Prostate gland (tissue), 2 donors: ENCODE measurements around the gene MRPL58.

Experiments
- POLR2A ChIP-seq: fragments of 450-650 bp; IDR thresholded peaks from one replicate; pipeline ENCODE4 v1.6.1; 2016; ENCODE audit warnings: antibody characterized with exemption, mild to moderate bottlenecking
- POLR2AphosphoS5 ChIP-seq: sonication (generic); formaldehyde crosslinking; IDR thresholded peaks from one replicate; pipeline ENCODE4 v1.6.1; 2017; ENCODE audit warnings: antibody characterized with exemption
- TF ChIP-seq, protein P1 (sequence below), 4 experiments: fragments of 200-600 bp in 2 of 4; fragments of 450-650 bp in 2 of 4; sonication (generic) in 2 of 4; IDR thresholded peaks; 1 replicate in 3 of 4; 2 replicates in 1 of 4; pipeline ENCODE4 v1.5.1; 2016 to 2019; ENCODE audit warnings: antibody characterized with exemption in 4 of 4, mild to moderate bottlenecking in 2 of 4, moderate library complexity in 2 of 4

DNA sequence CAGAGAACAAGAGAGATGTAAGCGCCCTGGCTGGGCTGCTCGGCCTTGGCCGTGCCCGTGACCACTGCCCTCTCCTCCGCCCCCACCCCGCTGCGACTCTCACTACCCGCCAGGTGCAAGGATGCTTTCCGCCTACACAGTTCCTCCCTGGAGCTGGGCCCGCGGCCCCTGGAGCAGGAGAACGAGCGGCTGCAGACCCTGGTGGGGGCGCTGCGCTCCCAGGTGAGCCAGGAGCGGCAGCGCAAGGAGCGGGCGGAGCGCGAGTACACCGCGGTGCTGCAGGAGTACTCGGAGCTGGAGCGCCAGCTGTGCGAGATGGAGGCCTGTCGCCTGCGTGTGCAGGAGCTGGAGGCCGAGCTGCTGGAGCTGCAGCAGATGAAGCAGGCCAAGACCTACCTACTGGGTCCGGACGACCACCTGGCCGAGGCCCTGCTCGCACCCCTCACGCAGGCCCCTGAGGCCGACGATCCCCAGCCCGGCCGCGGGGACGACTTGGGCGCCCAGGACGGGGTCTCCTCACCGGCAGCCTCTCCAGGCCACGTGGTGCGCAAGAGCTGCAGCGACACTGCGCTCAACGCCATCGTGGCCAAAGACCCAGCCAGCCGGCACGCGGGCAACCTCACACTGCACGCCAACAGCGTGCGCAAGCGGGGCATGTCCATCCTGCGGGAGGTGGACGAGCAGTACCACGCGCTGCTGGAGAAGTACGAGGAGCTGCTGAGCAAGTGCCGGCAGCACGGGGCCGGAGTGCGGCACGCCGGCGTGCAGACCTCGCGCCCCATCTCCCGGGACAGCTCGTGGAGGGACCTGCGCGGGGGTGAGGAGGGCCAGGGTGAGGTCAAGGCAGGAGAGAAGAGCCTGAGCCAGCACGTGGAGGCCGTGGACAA lies 9.2 kb upstream of the MRPL58 start:
- TF ChIP-seq, protein P1, sequence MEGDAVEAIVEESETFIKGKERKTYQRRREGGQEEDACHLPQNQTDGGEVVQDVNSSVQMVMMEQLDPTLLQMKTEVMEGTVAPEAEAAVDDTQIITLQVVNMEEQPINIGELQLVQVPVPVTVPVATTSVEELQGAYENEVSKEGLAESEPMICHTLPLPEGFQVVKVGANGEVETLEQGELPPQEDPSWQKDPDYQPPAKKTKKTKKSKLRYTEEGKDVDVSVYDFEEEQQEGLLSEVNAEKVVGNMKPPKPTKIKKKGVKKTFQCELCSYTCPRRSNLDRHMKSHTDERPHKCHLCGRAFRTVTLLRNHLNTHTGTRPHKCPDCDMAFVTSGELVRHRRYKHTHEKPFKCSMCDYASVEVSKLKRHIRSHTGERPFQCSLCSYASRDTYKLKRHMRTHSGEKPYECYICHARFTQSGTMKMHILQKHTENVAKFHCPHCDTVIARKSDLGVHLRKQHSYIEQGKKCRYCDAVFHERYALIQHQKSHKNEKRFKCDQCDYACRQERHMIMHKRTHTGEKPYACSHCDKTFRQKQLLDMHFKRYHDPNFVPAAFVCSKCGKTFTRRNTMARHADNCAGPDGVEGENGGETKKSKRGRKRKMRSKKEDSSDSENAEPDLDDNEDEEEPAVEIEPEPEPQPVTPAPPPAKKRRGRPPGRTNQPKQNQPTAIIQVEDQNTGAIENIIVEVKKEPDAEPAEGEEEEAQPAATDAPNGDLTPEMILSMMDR (IDR thresholded peaks at IDR 0.05), result no peak
- TF ChIP-seq POLR2A, result no peak
- TF ChIP-seq POLR2AphosphoS5, result no peak
